ENCODE results near the gene EXOC8.

Gene EXOC8

GRCh38 chr1:231317306-231318014 is 20.2 kb downstream of the EXOC8 start:
- no peak for DNase-seq (ENCODE audit: low read depth in 1 of 2, low spot score in 1 of 2)

GRCh38 chr1:231315887-231316286 is 21.8 kb downstream of the EXOC8 start:
- no peak for DNase-seq (ENCODE audit: low read depth in 1 of 2, low spot score in 1 of 2)

GRCh38 chr1:231313661-231314060 is 24.0 kb downstream of the EXOC8 start:
- no peak for DNase-seq (ENCODE audit: low read depth in 1 of 2, low spot score in 1 of 2)

GRCh38 chr1:231312432-231312788 is 25.2 kb downstream of the EXOC8 start:
- DNase-seq (ENCODE audit: low read depth in 1 of 2, low spot score in 1 of 2): no peak

GRCh38 chr1:231311720-231312431 is 25.8 kb downstream of the EXOC8 start:
- DNase-seq (ENCODE audit: low read depth in 1 of 2, low spot score in 1 of 2): no peak

GRCh38 chr1:231310391-231310934 is 27.2 kb downstream of the EXOC8 start:
- no peak for DNase-seq (ENCODE audit: low read depth in 1 of 2, low spot score in 1 of 2)

- no peak for DNase-seq (ENCODE audit: low read depth in 1 of 2, low spot score in 1 of 2)
Observed at GRCh38 chr1:231301990-231302389, 35.7 kb downstream of the EXOC8 start.

GRCh38 chr1:231295938-231296337 is 41.7 kb downstream of the EXOC8 start:
- DNase-seq (ENCODE audit: low read depth in 1 of 2, low spot score in 1 of 2): no peak

GRCh38 chr1:231286603-231287002 is 51.0 kb downstream of the EXOC8 start:
- no peak for DNase-seq (ENCODE audit: low read depth in 1 of 2, low spot score in 1 of 2)

- DNase-seq (ENCODE audit: low read depth in 1 of 2, low spot score in 1 of 2): no peak
Observed at GRCh38 chr1:231284441-231284840, 53.2 kb downstream of the EXOC8 start.

Data from activated CD4-positive, alpha-beta T cell treated with anti-CD3 and anti-CD28 coated beads, Interleukin-2, amount 50 U/mL, for 24 hours (primary cell).